HCT116 (cell line): Measurements from ENCODE around the gene PRRX1. TPM values are rescaled to one million over a fixed set of nuclear protein-coding genes. Genes with fewer than 3 reads are reported as not detected.

ENCODE experiments used
- ATAC-seq: fragments of 200-7000 bp; cut with Tn5 transposase; 2 replicates; pipeline ENCODE4 v1.9.1; 2020; ENCODE audit warnings: mild to moderate bottlenecking, moderate library complexity
- BruUV-seq: library from RNA; stranded (reverse); fragments of 400-500 nt; replicated peaks from 2 replicates; lab custom pipeline; 2021; lab: Mats Ljungman, UMichigan
- CTCF ChIA-PET: fragments of 300-600 bp; sonication (Branson Sonifier 250); formaldehyde crosslinking; loops from one replicate; lab custom pipeline; 2021; ENCODE audit warnings: antibody characterized with exemption; lab: Charles Lee
- POLR2A ChIA-PET: fragments of 300-600, 350-600 bp; sonication (Branson Sonifier 250); formaldehyde crosslinking; loops from one replicate; lab custom pipeline; 2021; ENCODE audit warnings: antibody characterized with exemption; lab: Charles Lee
- RAD21 ChIA-PET, 2 experiments: fragments of 300-600 bp; sonication (Branson Sonifier 250); formaldehyde crosslinking; loops; one replicate each; lab custom pipeline; 2023; ENCODE audit warnings: low total read pairs in 2 of 2; ENCODE audit not compliant: uncharacterized antibody in 2 of 2, unreplicated experiment in 2 of 2, low non-redundant PET in 1 of 2; lab: Charles Lee
- DNase-seq: peaks from one replicate; pipeline ENCODE4 v3.0.0-alpha.2; 2010; ENCODE audit warnings: low read depth, low spot score
- H2AFZ ChIP-seq: fragments of 200-600 bp; shearing (Covaris generic), sonication (generic); 2 replicates; pipeline ENCODE4 v1.6.1; 2017; ENCODE audit warnings: low read depth, mixed run types, mixed read lengths, antibody characterized with exemption, low read length; ENCODE audit not compliant: poor library complexity, severe bottlenecking
- H3K27ac ChIP-seq: 2 replicates; pipeline ENCODE4 v1.5.1; 2012; ENCODE audit warnings: low read depth, low read length
- H3K27me3 ChIP-seq: fragments of 200-600 bp; sonication (generic); 2 replicates; pipeline ENCODE4 v1.6.1; 2016; ENCODE audit warnings: mixed run types, low read length, mixed read lengths; ENCODE audit not compliant: insufficient read depth
- H3K36me3 ChIP-seq, 2 experiments: fragments of 200-500 bp in 1 of 2; fragments of 200-600 bp in 1 of 2; sonication (Bioruptor generic) in 1 of 2; sonication (generic) in 1 of 2; 2 replicates each; pipeline versions ENCODE4 v1.5.1 to v1.6.1; 2014 to 2016; ENCODE audit warnings: low read length in 2 of 2, inconsistent platforms in 1 of 2, mixed read lengths in 1 of 2, mixed run types in 1 of 2; ENCODE audit not compliant: insufficient read depth in 2 of 2, control insufficient read depth in 1 of 2
- H3K4me1 ChIP-seq, 2 experiments: fragments of 200-600 bp in 1 of 2; sonication (generic) in 1 of 2; 2 replicates each; pipeline versions ENCODE4 v1.5.1 to v1.6.1; 2012 to 2017; ENCODE audit warnings: low read length in 2 of 2, inconsistent platforms in 1 of 2, mild to moderate bottlenecking in 1 of 2, mixed read lengths in 1 of 2, mixed run types in 1 of 2, moderate library complexity in 1 of 2; ENCODE audit not compliant: insufficient read depth in 2 of 2, control insufficient read depth in 1 of 2
- H3K4me2 ChIP-seq: fragments of 200-600 bp; sonication (generic); 2 replicates; pipeline ENCODE4 v1.6.1; 2017; ENCODE audit warnings: mixed run types, low read length, mixed read lengths
- H3K4me3 ChIP-seq, 2 experiments: fragments of 200-600 bp in 1 of 2; sonication (generic) in 1 of 2; replicated peaks in 1 of 2; 2 replicates each; pipeline ENCODE4 v1.5.1; 2011 to 2016; ENCODE audit warnings: low read length in 2 of 2, control low read depth in 1 of 2, low read depth in 1 of 2, mild to moderate bottlenecking in 1 of 2, mixed read lengths in 1 of 2, mixed run types in 1 of 2
- H3K79me2 ChIP-seq: fragments of 200-600 bp; sonication (generic); 2 replicates; pipeline ENCODE4 v1.6.1; 2017; ENCODE audit warnings: mild to moderate bottlenecking, mixed run types, low read length, moderate library complexity, mixed read lengths; ENCODE audit not compliant: insufficient read depth
- H3K9ac ChIP-seq: fragments of 200-600 bp; sonication (generic); 2 replicates; pipeline ENCODE4 v1.6.1; 2016; ENCODE audit warnings: low read length, mixed read lengths
- H3K9me2 ChIP-seq: fragments of 200-600 bp; sonication (generic), shearing (Covaris generic); 2 replicates; pipeline ENCODE4 v1.6.1; 2017; ENCODE audit warnings: mixed run types, mild to moderate bottlenecking, moderate library complexity; ENCODE audit not compliant: insufficient read depth
- H3K9me3 ChIP-seq, 2 experiments: fragments of 200-500 bp in 1 of 2; fragments of 200-600 bp in 1 of 2; sonication (Bioruptor generic) in 1 of 2; sonication (generic) in 1 of 2; 2 replicates each; pipeline ENCODE4 v1.6.1; 2014 to 2017; ENCODE audit warnings: low read length in 2 of 2, mixed read lengths in 2 of 2, inconsistent platforms in 1 of 2, low read depth in 1 of 2, mild to moderate bottlenecking in 1 of 2, mixed run types in 1 of 2, moderate library complexity in 1 of 2; ENCODE audit not compliant: control insufficient read depth in 1 of 2, insufficient read depth in 1 of 2
- H4K20me1 ChIP-seq: fragments of 200-600 bp; sonication (generic), shearing (Covaris generic); 2 replicates; pipeline ENCODE4 v1.6.1; 2017; ENCODE audit warnings: mixed run types, mild to moderate bottlenecking, moderate library complexity; ENCODE audit not compliant: insufficient read depth
- CBX3 ChIP-seq: IDR thresholded peaks from 2 replicates; pipeline ENCODE4 v1.6.1; 2012; ENCODE audit warnings: low read depth
- CEBPB ChIP-seq: IDR thresholded peaks from 2 replicates; pipeline ENCODE4 v1.6.1; 2012; ENCODE audit warnings: low read depth
- EGR1 ChIP-seq: IDR thresholded peaks from 2 replicates; pipeline ENCODE4 v1.6.1; 2012; ENCODE audit warnings: low read depth
- ELF1 ChIP-seq: IDR thresholded peaks from 2 replicates; pipeline ENCODE4 v1.6.1; 2012; ENCODE audit warnings: low read depth, borderline replicate concordance
- EZH2 ChIP-seq: fragments of 200-600 bp; sonication (generic); IDR thresholded peaks from 2 replicates; pipeline ENCODE4 v1.6.1; 2017; ENCODE audit warnings: antibody characterized with exemption, mixed run types
- EZH2phosphoT487 ChIP-seq: fragments of 200-600 bp; IDR thresholded peaks from 2 replicates; pipeline ENCODE4 v1.6.1; 2018; ENCODE audit warnings: antibody characterized with exemption, borderline replicate concordance
- JUND ChIP-seq: IDR thresholded peaks from 2 replicates; pipeline ENCODE4 v1.6.1; 2012
- POLR2A ChIP-seq: IDR thresholded peaks from 2 replicates; pipeline ENCODE4 v1.7.0; 2011; ENCODE audit warnings: borderline replicate concordance; ENCODE audit not compliant: insufficient read depth, insufficient read length; ENCODE audit errors: extremely low read depth
- POLR2AphosphoS5 ChIP-seq: IDR thresholded peaks from 2 replicates; pipeline ENCODE4 v1.6.1; 2011; ENCODE audit warnings: mild to moderate bottlenecking, low read depth, low read length, moderate library complexity
- RAD21 ChIP-seq: IDR thresholded peaks from 2 replicates; pipeline ENCODE4 v1.6.1; 2012; ENCODE audit warnings: low read depth, mild to moderate bottlenecking
- REST ChIP-seq: IDR thresholded peaks from 2 replicates; pipeline ENCODE4 v1.6.1; 2012; ENCODE audit warnings: low read depth
- SP1 ChIP-seq: IDR thresholded peaks from 2 replicates; pipeline ENCODE4 v1.6.1; 2012; ENCODE audit warnings: low read depth
- YY1 ChIP-seq: IDR thresholded peaks from 2 replicates; pipeline ENCODE4 v1.6.1; 2011; ENCODE audit warnings: low read length, low read depth, moderate library complexity, mild to moderate bottlenecking; ENCODE audit not compliant: insufficient replicate concordance; ENCODE audit errors: extremely low read depth
- ZBTB33 ChIP-seq: IDR thresholded peaks from 2 replicates; pipeline ENCODE4 v1.6.1; 2011; ENCODE audit warnings: mild to moderate bottlenecking, low read length, moderate library complexity; ENCODE audit not compliant: insufficient replicate concordance; ENCODE audit errors: extremely low read depth
- ZFX ChIP-seq: fragments of 450-650 bp; IDR thresholded peaks from 2 replicates; pipeline ENCODE4 v1.6.1; 2017
- ZNF274 ChIP-seq: fragments of 200-500 bp; sonication (Bioruptor generic); IDR thresholded peaks from 2 replicates; pipeline ENCODE4 v1.6.1; 2014; ENCODE audit warnings: mild to moderate bottlenecking, low read depth, low read length, inconsistent platforms
- intact Hi-C: fragments of 100-400 bp; cut with micrococcal nuclease; formaldehyde crosslinking; loops from 2 replicates; pipeline ENCODE4 v1.10.0; 2022
- total RNA-seq: library from RNA; stranded (reverse); gene quantifications from one replicate; pipeline ENCODE4 v1.2.1, GENCODE V29; 2021; ENCODE audit not compliant: unreplicated experiment

The PRRX1 gene
- total RNA-seq, 1 experiment from 2014 or later = 0.37 TPM

- Histone ChIP-seq H3K9me2 (no peaks in the 10 kb centered on the region), H3K27ac (no peak overlapping the region), H3K9ac (no peak overlapping the region), H3K9me3 (no peaks in the 10 kb centered on the region), H2AFZ (no peak overlapping the region), H3K36me3 (no peaks in the 10 kb centered on the region), H3K4me2 (no peak overlapping the region), H3K4me1 (no peaks in the 10 kb centered on the region), H4K20me1 (no peaks in the 10 kb centered on the region), H3K4me3 (no peak overlapping the region), H3K79me2 (no peaks in the 10 kb centered on the region), H3K27me3 (no peaks in the 10 kb centered on the region; the same call in 1 of the 2 replicates)
- ChIA-PET RAD21 (no interaction called here), CTCF (interaction anchor here (2.7 kb wide), 1 partner anchor 13 kb away, joined by 10 read pairs; no protein-coding TSS in a partner anchor), POLR2A (no interaction called here)
- TF ChIP-seq EGR1 (no peak), RAD21 (no peak), ZNF274 (no peak), CEBPB (no peak), SP1 (no peak), POLR2AphosphoS5 (no peak), POLR2A (no peak), ZFX (no peak), ELF1 (no peak), CBX3 (no peak), YY1 (no peak), EZH2 (no peak), JUND (no peak), EZH2phosphoT487 (no peak), ZBTB33 (no peak), REST (no peak)
- intact Hi-C loops = no loop called here
- ATAC-seq (no peak), DNase-seq (no peak)
- no TSS peak for BruUV-seq
Observed at GRCh38 chr1:170676628-170677027, 12.7 kb downstream of the PRRX1 start.
